ENCODE measurements around the gene SORBS1.

DNA sequence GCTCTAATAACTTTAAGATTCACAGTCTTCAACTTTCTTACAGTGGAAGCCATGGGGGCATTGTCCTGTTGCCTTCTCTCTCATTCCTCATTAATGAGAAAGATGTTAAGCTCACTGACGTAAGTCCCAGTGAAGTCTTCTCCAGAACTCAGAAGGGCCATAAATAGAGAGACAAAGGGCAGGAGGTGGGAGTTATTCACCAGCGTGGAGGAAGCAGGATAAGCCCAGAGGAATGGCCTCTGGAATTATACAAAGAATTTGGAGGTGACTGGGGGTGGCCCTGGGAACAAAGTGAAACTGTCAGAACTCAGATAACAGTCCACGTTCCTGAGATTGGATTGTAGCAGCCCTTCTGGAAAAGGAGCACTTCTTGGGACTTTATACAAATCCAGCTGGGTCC lies 52.4 kb downstream of the SORBS1 start:
- TF ChIP-seq, protein P1, sequence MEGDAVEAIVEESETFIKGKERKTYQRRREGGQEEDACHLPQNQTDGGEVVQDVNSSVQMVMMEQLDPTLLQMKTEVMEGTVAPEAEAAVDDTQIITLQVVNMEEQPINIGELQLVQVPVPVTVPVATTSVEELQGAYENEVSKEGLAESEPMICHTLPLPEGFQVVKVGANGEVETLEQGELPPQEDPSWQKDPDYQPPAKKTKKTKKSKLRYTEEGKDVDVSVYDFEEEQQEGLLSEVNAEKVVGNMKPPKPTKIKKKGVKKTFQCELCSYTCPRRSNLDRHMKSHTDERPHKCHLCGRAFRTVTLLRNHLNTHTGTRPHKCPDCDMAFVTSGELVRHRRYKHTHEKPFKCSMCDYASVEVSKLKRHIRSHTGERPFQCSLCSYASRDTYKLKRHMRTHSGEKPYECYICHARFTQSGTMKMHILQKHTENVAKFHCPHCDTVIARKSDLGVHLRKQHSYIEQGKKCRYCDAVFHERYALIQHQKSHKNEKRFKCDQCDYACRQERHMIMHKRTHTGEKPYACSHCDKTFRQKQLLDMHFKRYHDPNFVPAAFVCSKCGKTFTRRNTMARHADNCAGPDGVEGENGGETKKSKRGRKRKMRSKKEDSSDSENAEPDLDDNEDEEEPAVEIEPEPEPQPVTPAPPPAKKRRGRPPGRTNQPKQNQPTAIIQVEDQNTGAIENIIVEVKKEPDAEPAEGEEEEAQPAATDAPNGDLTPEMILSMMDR (IDR thresholded peaks at IDR 0.05): no peak
- TF ChIP-seq POLR2A (IDR thresholded peaks at IDR 0.05) (no peak), EP300 (IDR thresholded peaks at IDR 0.05) (peak; percentile 30)
